ENCODE data around the gene ZBTB7C. TPM values are rescaled to one million over a fixed set of nuclear protein-coding genes. Genes with fewer than 3 reads are reported as not detected.

The ZBTB7C gene
- total RNA-seq, 2 donors from 2014 or later, result 11.0 to 14.8 TPM

- no peak for DNase-seq (ENCODE audit: low spot score)
- intact Hi-C loops (cut with DNase I), result loop anchor here in 1 of 2 donors (5.0 kb wide), 1 partner anchor 928 kb away; no protein-coding TSS in a partner anchor
Measured at GRCh38 chr18:48024881-48025660, 384.1 kb downstream of the ZBTB7C start.

- DNase-seq (ENCODE audit: low spot score), result no peak
- intact Hi-C loops (cut with DNase I), result no loop called here
Measured at GRCh38 chr18:48024009-48024512, 385.1 kb downstream of the ZBTB7C start.

- DNase-seq (ENCODE audit: low spot score), result peak; percentile 79
- intact Hi-C loops (cut with DNase I), result no loop called here
Measured at GRCh38 chr18:48023334-48024008, 385.7 kb downstream of the ZBTB7C start.

GRCh38 chr18:48022531-48023329, 386.5 kb downstream of the ZBTB7C start:
- DNase-seq (ENCODE audit: low spot score), result peak; percentile 68
- intact Hi-C loops (cut with DNase I), result loop anchor here in 1 of 2 donors (1.0 kb wide), 1 partner anchor 15 kb away; no protein-coding TSS in a partner anchor

GRCh38 chr18:48022021-48022420, 387.2 kb downstream of the ZBTB7C start:
- peak; percentile 67 for DNase-seq (ENCODE audit: low spot score)
- intact Hi-C loops (cut with DNase I), result loop anchor here in 1 of 2 donors (1.0 kb wide), 1 partner anchor 15 kb away; no protein-coding TSS in a partner anchor

- intact Hi-C loops (cut with DNase I), result no loop called here
Measured at GRCh38 chr18:48021273-48021914, 387.8 kb downstream of the ZBTB7C start.

GRCh38 chr18:48020337-48021250, 388.6 kb downstream of the ZBTB7C start:
- no peak for DNase-seq (ENCODE audit: low spot score)
- intact Hi-C loops (cut with DNase I), result no loop called here

More at GRCh38 chr18:48021273-48021914, 387.8 kb downstream of the ZBTB7C start:
- no peak for DNase-seq (ENCODE audit: low spot score)

- no peak for DNase-seq (ENCODE audit: low spot score)
- intact Hi-C loops (cut with DNase I), result no loop called here
Measured at GRCh38 chr18:48019557-48020325, 389.4 kb downstream of the ZBTB7C start.

GRCh38 chr18:48018851-48019250, 390.3 kb downstream of the ZBTB7C start:
- DNase-seq (ENCODE audit: low spot score), result no peak
- intact Hi-C loops (cut with DNase I), result no loop called here

- intact Hi-C loops (cut with DNase I), result no loop called here
Measured at GRCh38 chr18:48017635-48018034, 391.5 kb downstream of the ZBTB7C start.

GRCh38 chr18:48013162-48013561, 396.0 kb downstream of the ZBTB7C start:
- DNase-seq (ENCODE audit: low spot score), result no peak
- intact Hi-C loops (cut with DNase I), result no loop called here

More at GRCh38 chr18:48017635-48018034, 391.5 kb downstream of the ZBTB7C start:
- DNase-seq (ENCODE audit: low spot score), result no peak

- intact Hi-C loops (cut with DNase I), result no loop called here
- DNase-seq (ENCODE audit: low spot score), result no peak
Measured at GRCh38 chr18:48011926-48012465, 397.2 kb downstream of the ZBTB7C start.

GRCh38 chr18:48010264-48010663, 398.9 kb downstream of the ZBTB7C start:
- DNase-seq (ENCODE audit: low spot score), result no peak
- intact Hi-C loops (cut with DNase I), result no loop called here

GRCh38 chr18:48009116-48009745, 400.0 kb downstream of the ZBTB7C start:
- intact Hi-C loops (cut with DNase I), result no loop called here
- DNase-seq (ENCODE audit: low spot score), result no peak

- intact Hi-C loops (cut with DNase I), result loop anchor here in 1 of 2 donors (1.0 kb wide), 1 partner anchor 14 kb away; no protein-coding TSS in a partner anchor
Measured at GRCh38 chr18:48007955-48008701, 401.1 kb downstream of the ZBTB7C start.

GRCh38 chr18:48007381-48007780, 401.8 kb downstream of the ZBTB7C start:
- intact Hi-C loops (cut with DNase I), result loop anchor here in 1 of 2 donors (1.0 kb wide), 1 partner anchor 15 kb away; no protein-coding TSS in a partner anchor

More at GRCh38 chr18:48007955-48008701, 401.1 kb downstream of the ZBTB7C start:
- peak; percentile 85 for DNase-seq (ENCODE audit: low spot score)

More at GRCh38 chr18:48007381-48007780, 401.8 kb downstream of the ZBTB7C start:
- DNase-seq (ENCODE audit: low spot score), result no peak

Data from posterior vena cava (tissue), 2 donors.